ENCODE measurements around the gene BCAS1. TPM values are rescaled to one million over a fixed set of nuclear protein-coding genes. Genes with fewer than 3 reads are reported as not detected.

Gene BCAS1
- total RNA-seq, 1 experiment from 2014 or later, result 0.17 TPM

DNA sequence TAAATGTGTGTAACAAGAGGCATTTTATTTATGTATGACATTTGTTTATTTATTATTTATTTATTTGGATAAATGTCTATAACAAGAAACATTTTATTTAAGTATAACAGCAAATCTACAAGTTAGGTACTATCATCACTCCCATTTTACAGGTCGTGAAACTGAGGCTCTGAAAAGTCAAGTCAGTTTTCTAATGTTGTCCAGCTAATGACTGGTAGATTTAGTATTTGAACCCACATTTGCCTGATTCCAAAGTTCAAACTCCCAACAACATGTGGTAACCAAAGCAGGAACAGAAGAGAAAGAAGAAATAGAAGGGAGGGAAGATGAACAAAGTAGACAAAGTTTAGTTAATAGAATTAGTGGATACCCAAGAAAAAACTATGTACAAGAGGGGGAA lies 32.9 kb downstream of the BCAS1 start:
- H3K4me1 ChIP-seq (ENCODE audit: control insufficient read depth in 1 of 2, insufficient read depth in 2 of 2, low read length in 2 of 2), result no peaks in the 10 kb centered on the region
- no peak overlapping the region for H3K9ac ChIP-seq (ENCODE audit: low read length)
- H4K20me1 ChIP-seq (ENCODE audit: insufficient read depth), result no peaks in the 10 kb centered on the region
- no peaks in the 10 kb centered on the region for H3K36me3 ChIP-seq (ENCODE audit: control insufficient read depth in 1 of 2, insufficient read depth in 2 of 2, low read length in 2 of 2)
- H3K9me2 ChIP-seq (ENCODE audit: insufficient read depth), result no peaks in the 10 kb centered on the region
- intact Hi-C loops (cut with micrococcal nuclease), result no loop called here
- H3K79me2 ChIP-seq (ENCODE audit: insufficient read depth, low read length), result no peaks in the 10 kb centered on the region
- CTCF ChIA-PET, result no interaction called here
- H3K4me3 ChIP-seq (replicated peaks in 1 of 2; ENCODE audit: low read depth in 1 of 2, low read length in 2 of 2), result no peak overlapping the region
- H3K4me2 ChIP-seq (ENCODE audit: low read length), result no peak overlapping the region
- no peak for DNase-seq (ENCODE audit: low read depth, low spot score)
- no peaks in the 10 kb centered on the region for H3K27me3 ChIP-seq (ENCODE audit: insufficient read depth, low read length)
- TF ChIP-seq RAD21 (IDR thresholded peaks at IDR 0.05; ENCODE audit: low read depth), result no peak
- TF ChIP-seq, protein P1, sequence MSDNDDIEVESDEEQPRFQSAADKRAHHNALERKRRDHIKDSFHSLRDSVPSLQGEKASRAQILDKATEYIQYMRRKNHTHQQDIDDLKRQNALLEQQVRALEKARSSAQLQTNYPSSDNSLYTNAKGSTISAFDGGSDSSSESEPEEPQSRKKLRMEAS (IDR thresholded peaks at IDR 0.05), result no peak
- TF ChIP-seq ZFX (IDR thresholded peaks at IDR 0.05), result no peak
- TF ChIP-seq CTCF (IDR thresholded peaks at IDR 0.05 in 2 of 3, conservative IDR thresholded peaks at IDR 0.05 in 1 of 3; ENCODE audit: borderline replicate concordance in 1 of 3, insufficient read depth in 1 of 3, low read depth in 2 of 3, low read length in 2 of 3), result no peak
- TF ChIP-seq EZH2 (IDR thresholded peaks at IDR 0.05), result no peak
- TF ChIP-seq FOSL1 (IDR thresholded peaks at IDR 0.05; ENCODE audit: low read depth), result no peak
- TF ChIP-seq TCF7L2 (IDR thresholded peaks at IDR 0.05; ENCODE audit: borderline replicate concordance, extremely low read depth, insufficient read depth, insufficient read length), result no peak
- TF ChIP-seq CBX3 (IDR thresholded peaks at IDR 0.05; ENCODE audit: low read depth), result no peak
- TF ChIP-seq SIN3A (IDR thresholded peaks at IDR 0.05; ENCODE audit: low read depth), result no peak
- TF ChIP-seq, protein P2, sequence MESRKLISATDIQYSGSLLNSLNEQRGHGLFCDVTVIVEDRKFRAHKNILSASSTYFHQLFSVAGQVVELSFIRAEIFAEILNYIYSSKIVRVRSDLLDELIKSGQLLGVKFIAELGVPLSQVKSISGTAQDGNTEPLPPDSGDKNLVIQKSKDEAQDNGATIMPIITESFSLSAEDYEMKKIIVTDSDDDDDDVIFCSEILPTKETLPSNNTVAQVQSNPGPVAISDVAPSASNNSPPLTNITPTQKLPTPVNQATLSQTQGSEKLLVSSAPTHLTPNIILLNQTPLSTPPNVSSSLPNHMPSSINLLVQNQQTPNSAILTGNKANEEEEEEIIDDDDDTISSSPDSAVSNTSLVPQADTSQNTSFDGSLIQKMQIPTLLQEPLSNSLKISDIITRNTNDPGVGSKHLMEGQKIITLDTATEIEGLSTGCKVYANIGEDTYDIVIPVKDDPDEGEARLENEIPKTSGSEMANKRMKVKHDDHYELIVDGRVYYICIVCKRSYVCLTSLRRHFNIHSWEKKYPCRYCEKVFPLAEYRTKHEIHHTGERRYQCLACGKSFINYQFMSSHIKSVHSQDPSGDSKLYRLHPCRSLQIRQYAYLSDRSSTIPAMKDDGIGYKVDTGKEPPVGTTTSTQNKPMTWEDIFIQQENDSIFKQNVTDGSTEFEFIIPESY (IDR thresholded peaks at IDR 0.05; ENCODE audit: extremely low read depth, insufficient replicate concordance, low read length), result no peak
- no peak for TF ChIP-seq POLR2AphosphoS5 (IDR thresholded peaks at IDR 0.05; ENCODE audit: low read depth, low read length)
- TF ChIP-seq ATF3 (IDR thresholded peaks at IDR 0.05), result no peak
- TF ChIP-seq YY1 (IDR thresholded peaks at IDR 0.05; ENCODE audit: extremely low read depth, insufficient replicate concordance, low read depth, low read length), result no peak
- TF ChIP-seq EGR1 (IDR thresholded peaks at IDR 0.05; ENCODE audit: low read depth), result no peak
- no peak for TF ChIP-seq ELF1 (IDR thresholded peaks at IDR 0.05; ENCODE audit: borderline replicate concordance, low read depth)
- TF ChIP-seq CEBPB (IDR thresholded peaks at IDR 0.05; ENCODE audit: low read depth), result no peak
- no peak for TF ChIP-seq REST (IDR thresholded peaks at IDR 0.05; ENCODE audit: low read depth)
- no peak for TF ChIP-seq EZH2phosphoT487 (IDR thresholded peaks at IDR 0.05; ENCODE audit: borderline replicate concordance)
- TF ChIP-seq JUND (IDR thresholded peaks at IDR 0.05), result no peak
- no peak for TF ChIP-seq POLR2A (IDR thresholded peaks at IDR 0.05; ENCODE audit: borderline replicate concordance, extremely low read depth, insufficient read depth, insufficient read length)
- RAD21 ChIA-PET (ENCODE audit: low non-redundant PET in 1 of 2, low total read pairs in 2 of 2, uncharacterized antibody in 2 of 2, unreplicated experiment in 2 of 2), result no interaction called here
- H3K27ac ChIP-seq (ENCODE audit: low read depth, low read length), result no peak overlapping the region
- no peaks in the 10 kb centered on the region for H3K9me3 ChIP-seq (ENCODE audit: control insufficient read depth in 1 of 2, insufficient read depth in 1 of 2, low read depth in 1 of 2, low read length in 2 of 2)
- H2AFZ ChIP-seq (ENCODE audit: low read depth, low read length, poor library complexity, severe bottlenecking), result no peak overlapping the region
- POLR2A ChIA-PET, result no interaction called here
- no peak for ATAC-seq
- no TSS peak for BruUV-seq (replicated peaks)
